Activated CD8-positive, alpha-beta T cell treated with anti-CD3 and anti-CD28 coated beads, Interleukin-2, amount 10 ng/mL, durations not matched to agents 7 days and 5 days (primary cell): Measurements from ENCODE around the gene APLP1. TPM values are rescaled to one million over a fixed set of nuclear protein-coding genes. Genes with fewer than 3 reads are reported as not detected.

Experiments
- ATAC-seq: fragments of 150-1000 bp; cut with Tn5 transposase; one replicate; pipeline ENCODE4 v1.10.0; 2021; ENCODE audit warnings: moderate library complexity
- CTCF ChIA-PET: fragments of 350-600 bp; sonication (Branson Sonifier 250); formaldehyde crosslinking; loops from one replicate; lab custom pipeline; 2021; ENCODE audit warnings: antibody characterized with exemption; lab: Charles Lee
- POLR2A ChIA-PET: fragments of 350-600 bp; sonication (Branson Sonifier 250); formaldehyde crosslinking; loops from one replicate; lab custom pipeline; 2021; ENCODE audit warnings: antibody characterized with exemption; lab: Charles Lee
- DNase-seq: peaks from one replicate; pipeline ENCODE4 v3.0.0-alpha.2; 2020
- H3K27ac Mint-ChIP-seq: one replicate; pipeline ENCODE4 v1.8.0; 2021; ENCODE audit warnings: mild to moderate bottlenecking, mixed read lengths
- H3K27me3 Mint-ChIP-seq: one replicate; pipeline ENCODE4 v1.8.0; 2021; ENCODE audit warnings: low read depth, mixed read lengths
- H3K36me3 Mint-ChIP-seq: one replicate; pipeline ENCODE4 v1.8.0; 2021; ENCODE audit warnings: low read depth, mixed read lengths
- H3K4me1 Mint-ChIP-seq: one replicate; pipeline ENCODE4 v1.8.0; 2021; ENCODE audit warnings: low read depth, mixed read lengths
- H3K4me3 Mint-ChIP-seq: one replicate; pipeline ENCODE4 v1.8.0; 2021; ENCODE audit warnings: mild to moderate bottlenecking, mixed read lengths
- H3K9me3 Mint-ChIP-seq: one replicate; pipeline ENCODE4 v1.8.0; 2022; ENCODE audit warnings: mixed read lengths; ENCODE audit not compliant: insufficient read depth
- total RNA-seq, 2 experiments: library from RNA; stranded (reverse); gene quantifications; one replicate each; pipeline ENCODE4 v1.2.3, GENCODE V29; 2021

Gene APLP1
- total RNA-seq, 2 experiments from 2014 or later, result 0.87 to 1.4 TPM

GRCh38 chr19:35844482-35845214 is 23.7 kb upstream of the APLP1 start:
- Mint-ChIP-seq H3K27ac (no peak overlapping the region), H3K36me3 (peaks cover 9% of the 10 kb centered on the region), H3K27me3 (peaks cover 49% of the 10 kb centered on the region), H3K4me3 (peak overlapping the region; percentile 30), H3K9me3 (no peaks in the 10 kb centered on the region), H3K4me1 (peaks cover 15% of the 10 kb centered on the region)
- CTCF ChIA-PET, result no interaction called here
- POLR2A ChIA-PET, result interaction anchor here (0.7 kb wide), 1 partner anchor 171 kb away, joined by 5 read pairs; no protein-coding TSS in a partner anchor
- ATAC-seq, result no peak
- DNase-seq, result no peak

GRCh38 chr19:35845215-35846037 is 22.9 kb upstream of the APLP1 start:
- H3K27me3 Mint-ChIP-seq, result peaks cover 49% of the 10 kb centered on the region
- no peaks in the 10 kb centered on the region for H3K9me3 Mint-ChIP-seq
- no peak overlapping the region for H3K27ac Mint-ChIP-seq
- H3K4me1 Mint-ChIP-seq, result peaks cover 15% of the 10 kb centered on the region
- CTCF ChIA-PET, result no interaction called here
- DNase-seq (peak; percentile 26), ATAC-seq (peak; percentile 51)
- POLR2A ChIA-PET, result interaction anchor here (0.7 kb wide), 1 partner anchor 172 kb away, joined by 5 read pairs; no protein-coding TSS in a partner anchor
- H3K36me3 Mint-ChIP-seq, result peaks cover 9% of the 10 kb centered on the region
- peak overlapping the region; percentile 30 for H3K4me3 Mint-ChIP-seq

- Mint-ChIP-seq H3K9me3 (no peaks in the 10 kb centered on the region), H3K27ac (no peak overlapping the region), H3K4me3 (no peak overlapping the region), H3K4me1 (peaks cover 17% of the 10 kb centered on the region), H3K36me3 (peaks cover 9% of the 10 kb centered on the region), H3K27me3 (peaks cover 52% of the 10 kb centered on the region)
- DNase-seq, result peak; percentile 30
- POLR2A ChIA-PET, result no interaction called here
- CTCF ChIA-PET, result no interaction called here
- peak; percentile 6 for ATAC-seq
Observed at GRCh38 chr19:35846038-35846668, 22.2 kb upstream of the APLP1 start.

- ChIA-PET POLR2A (no interaction called here), CTCF (no interaction called here)
- Mint-ChIP-seq H3K4me1 (peaks cover 17% of the 10 kb centered on the region), H3K27ac (no peak overlapping the region), H3K36me3 (peaks cover 9% of the 10 kb centered on the region), H3K4me3 (no peak overlapping the region), H3K27me3 (peaks cover 51% of the 10 kb centered on the region), H3K9me3 (no peaks in the 10 kb centered on the region)
- DNase-seq, result no peak
- no peak for ATAC-seq
Observed at GRCh38 chr19:35847911-35848310, 20.5 kb upstream of the APLP1 start.

GRCh38 chr19:35848486-35848885 is 19.9 kb upstream of the APLP1 start:
- H3K27me3 Mint-ChIP-seq, result peaks cover 49% of the 10 kb centered on the region
- H3K9me3 Mint-ChIP-seq, result no peaks in the 10 kb centered on the region
- H3K27ac Mint-ChIP-seq, result no peak overlapping the region
- ChIA-PET POLR2A (no interaction called here), CTCF (no interaction called here)
- ATAC-seq (no peak), DNase-seq (no peak)
- no peak overlapping the region for H3K4me3 Mint-ChIP-seq
- H3K4me1 Mint-ChIP-seq, result peaks cover 17% of the 10 kb centered on the region
- H3K36me3 Mint-ChIP-seq, result peaks cover 9% of the 10 kb centered on the region

- Mint-ChIP-seq H3K4me1 (peaks cover 17% of the 10 kb centered on the region), H3K27ac (no peak overlapping the region), H3K4me3 (no peak overlapping the region), H3K27me3 (peaks cover 44% of the 10 kb centered on the region), H3K9me3 (no peaks in the 10 kb centered on the region), H3K36me3 (peaks cover 9% of the 10 kb centered on the region)
- no peak for DNase-seq
- no peak for ATAC-seq
- ChIA-PET POLR2A (no interaction called here), CTCF (no interaction called here)
Observed at GRCh38 chr19:35848919-35849505, 19.4 kb upstream of the APLP1 start.

GRCh38 chr19:35851213-35852028 is 17.0 kb upstream of the APLP1 start:
- no peaks in the 10 kb centered on the region for H3K9me3 Mint-ChIP-seq
- POLR2A ChIA-PET, result no interaction called here
- no peak overlapping the region for H3K27ac Mint-ChIP-seq
- ATAC-seq (no peak), DNase-seq (peak; percentile 30)
- H3K36me3 Mint-ChIP-seq, result peaks cover 3% of the 10 kb centered on the region
- peaks cover 5% of the 10 kb centered on the region for H3K4me1 Mint-ChIP-seq
- H3K27me3 Mint-ChIP-seq, result peaks cover 37% of the 10 kb centered on the region
- CTCF ChIA-PET, result no interaction called here
- H3K4me3 Mint-ChIP-seq, result no peak overlapping the region

- no peaks in the 10 kb centered on the region for H3K36me3 Mint-ChIP-seq
- peaks cover 31% of the 10 kb centered on the region for H3K27me3 Mint-ChIP-seq
- ATAC-seq, result no peak
- H3K4me3 Mint-ChIP-seq, result no peak within 1 kb of the TSS
- H3K9me3 Mint-ChIP-seq, result no peaks in the 10 kb centered on the region
- H3K4me1 Mint-ChIP-seq, result peaks cover 6% of the 10 kb centered on the region
- POLR2A ChIA-PET, result no interaction called here
- CTCF ChIA-PET, result interaction anchor here (1.0 kb wide), 1 partner anchor 79 kb away, joined by 3 read pairs; no protein-coding TSS in a partner anchor
- DNase-seq, result no peak
- H3K27ac Mint-ChIP-seq, result no peak within 1 kb of the TSS
Observed at GRCh38 chr19:35852029-35852780, 16.2 kb upstream of the APLP1 start, which contains the start of gene NPHS1. NPHS1 (minus strand) TSS chr19:35852504; CDS start chr19:35851837, 667 bp downstream.

GRCh38 chr19:35853038-35853756 is 15.2 kb upstream of the APLP1 start:
- no peak overlapping the region for H3K4me3 Mint-ChIP-seq
- POLR2A ChIA-PET, result no interaction called here
- peaks cover 11% of the 10 kb centered on the region for H3K4me1 Mint-ChIP-seq
- no peak for ATAC-seq
- no peak overlapping the region for H3K27ac Mint-ChIP-seq
- DNase-seq, result no peak
- CTCF ChIA-PET, result interaction anchor here (1.0 kb wide), 1 partner anchor 78 kb away, joined by 3 read pairs; no protein-coding TSS in a partner anchor
- H3K27me3 Mint-ChIP-seq, result peaks cover 34% of the 10 kb centered on the region
- H3K9me3 Mint-ChIP-seq, result no peaks in the 10 kb centered on the region
- H3K36me3 Mint-ChIP-seq, result no peaks in the 10 kb centered on the region
